ENCODE data around the gene ABI1.

- TF ChIP-seq, protein P1, sequence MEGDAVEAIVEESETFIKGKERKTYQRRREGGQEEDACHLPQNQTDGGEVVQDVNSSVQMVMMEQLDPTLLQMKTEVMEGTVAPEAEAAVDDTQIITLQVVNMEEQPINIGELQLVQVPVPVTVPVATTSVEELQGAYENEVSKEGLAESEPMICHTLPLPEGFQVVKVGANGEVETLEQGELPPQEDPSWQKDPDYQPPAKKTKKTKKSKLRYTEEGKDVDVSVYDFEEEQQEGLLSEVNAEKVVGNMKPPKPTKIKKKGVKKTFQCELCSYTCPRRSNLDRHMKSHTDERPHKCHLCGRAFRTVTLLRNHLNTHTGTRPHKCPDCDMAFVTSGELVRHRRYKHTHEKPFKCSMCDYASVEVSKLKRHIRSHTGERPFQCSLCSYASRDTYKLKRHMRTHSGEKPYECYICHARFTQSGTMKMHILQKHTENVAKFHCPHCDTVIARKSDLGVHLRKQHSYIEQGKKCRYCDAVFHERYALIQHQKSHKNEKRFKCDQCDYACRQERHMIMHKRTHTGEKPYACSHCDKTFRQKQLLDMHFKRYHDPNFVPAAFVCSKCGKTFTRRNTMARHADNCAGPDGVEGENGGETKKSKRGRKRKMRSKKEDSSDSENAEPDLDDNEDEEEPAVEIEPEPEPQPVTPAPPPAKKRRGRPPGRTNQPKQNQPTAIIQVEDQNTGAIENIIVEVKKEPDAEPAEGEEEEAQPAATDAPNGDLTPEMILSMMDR (IDR thresholded peaks at IDR 0.05), result no peak
- TF ChIP-seq POLR2A (IDR thresholded peaks at IDR 0.05), result no peak
These were observed 56.9 kb downstream of the ABI1 start for GRCh38 chr10:26803849-26804248.
